Central memory CD4-positive, alpha-beta T cell (primary cell): ENCODE results near the gene CABLES2.

Experiments used
- DNase-seq: peaks from one replicate; pipeline ENCODE4 v3.0.0; 2022

The CABLES2 gene

GRCh38 chr20:62404112-62404665 lies 2.9 kb downstream of the CABLES2 start:
- DNase-seq: no peak

- no peak for DNase-seq
Observed at GRCh38 chr20:62403331-62403730, 3.8 kb downstream of the CABLES2 start.

- DNase-seq: no peak
Observed at GRCh38 chr20:62402456-62403150, 4.5 kb downstream of the CABLES2 start.

GRCh38 chr20:62401331-62401779 lies 5.7 kb downstream of the CABLES2 start:
- DNase-seq: no peak

- DNase-seq: no peak
Observed at GRCh38 chr20:62400541-62400940, 6.5 kb downstream of the CABLES2 start.

- DNase-seq: no peak
Observed at GRCh38 chr20:62400021-62400420, 7.1 kb downstream of the CABLES2 start.

- DNase-seq: no peak
Observed at GRCh38 chr20:62398120-62398821, 8.8 kb downstream of the CABLES2 start.

GRCh38 chr20:62396367-62397239 lies 10.5 kb downstream of the CABLES2 start:
- DNase-seq: no peak

GRCh38 chr20:62395311-62396242 lies 11.5 kb downstream of the CABLES2 start:
- DNase-seq: no peak

- DNase-seq: no peak
Observed at GRCh38 chr20:62394248-62395245, 12.5 kb downstream of the CABLES2 start.

GRCh38 chr20:62393830-62394229 lies 13.3 kb downstream of the CABLES2 start:
- no peak for DNase-seq

- DNase-seq: no peak
Observed at GRCh38 chr20:62393335-62393665, 13.8 kb downstream of the CABLES2 start.

GRCh38 chr20:62392621-62393334 lies 14.3 kb downstream of the CABLES2 start:
- DNase-seq: no peak

GRCh38 chr20:62392077-62392418 lies 15.0 kb downstream of the CABLES2 start:
- DNase-seq: no peak

GRCh38 chr20:62391165-62392076 lies 15.7 kb downstream of the CABLES2 start:
- no peak for DNase-seq

- DNase-seq: no peak
Observed at GRCh38 chr20:62390317-62391164, 16.5 kb downstream of the CABLES2 start.

GRCh38 chr20:62389601-62390087 lies 17.4 kb downstream of the CABLES2 start:
- DNase-seq: no peak
